Endothelial cell of umbilical vein (primary cell): Measurements from ENCODE around the gene RIPOR3. TPM values are rescaled to one million over a fixed set of nuclear protein-coding genes. Genes with fewer than 3 reads are reported as not detected.

ENCODE experiments used
- BruUV-seq: library from RNA; stranded (reverse); fragments of 400-500 nt; replicated peaks from 2 replicates; lab custom pipeline; 2021; lab: Mats Ljungman, UMichigan
- CTCF ChIA-PET: fragments of 300-600, 350-600 bp; sonication (Branson Sonifier 250); formaldehyde crosslinking; loops from one replicate; lab custom pipeline; 2021; ENCODE audit warnings: antibody characterized with exemption, inconsistent platforms; lab: Charles Lee
- POLR2A ChIA-PET: fragments of 300-600, 350-600 bp; sonication (Branson Sonifier 250); formaldehyde crosslinking; loops from one replicate; lab custom pipeline; 2021; ENCODE audit warnings: antibody characterized with exemption, inconsistent platforms; lab: Charles Lee
- DNase-seq: peaks from one replicate; pipeline ENCODE4 v3.0.0-alpha.2; 2011; ENCODE audit warnings: low read depth, low spot score
- FAIRE-seq: peaks from 2 replicates; lab custom pipeline; 2011; peaks lifted over from hg19 to GRCh38; lab: Jason Lieb, UNC
- H2AFZ ChIP-seq: 2 replicates; pipeline ENCODE4 v1.6.0; 2012; ENCODE audit warnings: low read depth, low read length, control low read depth, inconsistent platforms
- H3K27ac ChIP-seq: 2 replicates; pipeline ENCODE4 v1.5.1; 2011; ENCODE audit warnings: low read depth, mild to moderate bottlenecking, control low read depth, low read length, moderate library complexity; ENCODE audit not compliant: insufficient read depth
- H3K27me3 ChIP-seq, 2 experiments: 2 replicates each; pipeline versions ENCODE4 v1.6.0 to v1.6.1; 2011; ENCODE audit warnings: low read length in 2 of 2, mixed read lengths in 1 of 2; ENCODE audit not compliant: control insufficient read depth in 2 of 2, insufficient read depth in 2 of 2
- H3K36me3 ChIP-seq, 2 experiments: 2 replicates in 1 of 2; 3 replicates in 1 of 2; pipeline ENCODE4 v1.5.1; 2011; ENCODE audit warnings: low read length in 2 of 2, mild to moderate bottlenecking in 1 of 2, moderate library complexity in 1 of 2; ENCODE audit not compliant: control insufficient read depth in 2 of 2, insufficient read depth in 2 of 2; ENCODE audit errors: extremely low read depth in 1 of 2
- H3K4me1 ChIP-seq: 3 replicates; pipeline ENCODE4 v1.5.1; 2011; ENCODE audit warnings: mild to moderate bottlenecking, low read length; ENCODE audit not compliant: control insufficient read depth, insufficient read depth; ENCODE audit errors: extremely low read depth
- H3K4me2 ChIP-seq: 2 replicates; pipeline ENCODE4 v1.6.1; 2011; ENCODE audit warnings: low read length, control low read depth, mixed read lengths; ENCODE audit not compliant: insufficient read depth
- H3K4me3 ChIP-seq, 3 experiments: fragments of 200-600 bp in 1 of 3; sonication (generic), shearing (Covaris generic) in 1 of 3; replicated peaks in 1 of 3; 2 replicates each; pipeline ENCODE4 v1.5.1; 2011 to 2016; ENCODE audit warnings: control low read depth in 3 of 3, low read length in 3 of 3, mild to moderate bottlenecking in 2 of 3, inconsistent platforms in 1 of 3, low read depth in 1 of 3, moderate library complexity in 1 of 3; ENCODE audit not compliant: insufficient read depth in 1 of 3
- H3K79me2 ChIP-seq: 2 replicates; pipeline ENCODE4 v1.6.0; 2012; ENCODE audit warnings: low read length, inconsistent platforms; ENCODE audit not compliant: control insufficient read depth, insufficient read depth
- H3K9ac ChIP-seq: replicated peaks from 2 replicates; pipeline ENCODE3; 2011; ENCODE audit warnings: low read length, control low read depth; ENCODE audit not compliant: insufficient read depth; ENCODE audit errors: extremely low read depth
- H3K9me1 ChIP-seq: replicated peaks from 3 replicates; pipeline ENCODE4 v1.6.0; 2011; ENCODE audit warnings: mild to moderate bottlenecking, low read length; ENCODE audit not compliant: control insufficient read depth, insufficient read depth; ENCODE audit errors: extremely low read depth
- H3K9me3 ChIP-seq: replicated peaks from 2 replicates; pipeline ENCODE4 v1.5.1; 2012; ENCODE audit warnings: low read length, inconsistent platforms; ENCODE audit not compliant: control insufficient read depth, insufficient read depth
- H4K20me1 ChIP-seq: replicated peaks from 2 replicates; pipeline ENCODE3; 2011; ENCODE audit warnings: mild to moderate bottlenecking, low read length; ENCODE audit not compliant: control insufficient read depth, insufficient read depth; ENCODE audit errors: extremely low read depth
- EZH2 ChIP-seq: IDR thresholded peaks from 2 replicates; pipeline ENCODE4 v1.6.1; 2012; ENCODE audit warnings: borderline replicate concordance, low read depth, mild to moderate bottlenecking, moderate library complexity, low read length, inconsistent platforms; ENCODE audit not compliant: severe bottlenecking
- FOS ChIP-seq: IDR thresholded peaks from 2 replicates; pipeline ENCODE4 v1.6.1; 2011; ENCODE audit warnings: mild to moderate bottlenecking, low read length, moderate library complexity, borderline replicate concordance; ENCODE audit not compliant: insufficient read depth
- GATA2 ChIP-seq: IDR thresholded peaks from 2 replicates; pipeline ENCODE4 v1.7.0; 2011; ENCODE audit warnings: low read depth, mild to moderate bottlenecking, moderate library complexity, mixed read lengths, low read length; ENCODE audit not compliant: insufficient read length, insufficient read depth
- JUN ChIP-seq: IDR thresholded peaks from 2 replicates; pipeline ENCODE4 v1.6.1; 2011; ENCODE audit warnings: borderline replicate concordance, low read depth; ENCODE audit not compliant: insufficient read length, insufficient read depth
- MYC ChIP-seq: IDR thresholded peaks from one replicate; pipeline ENCODE4 v1.6.1; 2011; ENCODE audit warnings: mild to moderate bottlenecking, low read depth, low read length
- POLR2A ChIP-seq: IDR thresholded peaks from 2 replicates; pipeline ENCODE4 v1.6.1; 2012; ENCODE audit warnings: low read depth, mild to moderate bottlenecking, control low read depth, low read length
- POLR2AphosphoS5 ChIP-seq: IDR thresholded peaks from 2 replicates; pipeline ENCODE4 v1.6.1; 2012; ENCODE audit warnings: low read depth, mild to moderate bottlenecking, control low read depth, low read length, moderate library complexity; ENCODE audit not compliant: insufficient read depth
- dilution Hi-C: fragments of 300-500 bp; cut with MboI; formaldehyde crosslinking; loops from one replicate; pipeline ENCODE4 v1.15.0; 2019; ENCODE audit warnings: low sequenced_read_pairs; ENCODE audit not compliant: extremely low pct_ligation_motif_present
- intact Hi-C: fragments of 100-400 bp; cut with micrococcal nuclease; formaldehyde crosslinking; loops from one replicate; pipeline ENCODE4 v1.10.0; 2022
- polyA plus RNA-seq, 4 experiments: library from polyadenylated mRNA; depleted of rRNA in 3 of 4; stranded (reverse) in 3 of 4; unstranded in 1 of 4; fragments of >200 nt; gene quantifications; 2 replicates each; pipeline versions ENCODE4 v1.2.1 to v1.2.3, GENCODE V29; 2011 to 2012; ENCODE audit warnings: missing spikeins in 1 of 4
- total RNA-seq: library from RNA; stranded (reverse); gene quantifications from 2 replicates; pipeline ENCODE4 v1.2.3, GENCODE V29; 2021
- TF ChIP-seq, protein P1 (sequence below): IDR thresholded peaks from 2 replicates; pipeline ENCODE4 v1.6.1; 2011; ENCODE audit not compliant: insufficient read depth, insufficient read length
- TF ChIP-seq, protein P2 (sequence below), 2 donors: IDR thresholded peaks; 1 replicate in 1 of 2; 2 replicates in 1 of 2; pipeline ENCODE4 v1.5.1; 2011; ENCODE audit warnings: low read length in 2 of 2, mild to moderate bottlenecking in 2 of 2, moderate library complexity in 2 of 2, control low read depth in 1 of 2, inconsistent platforms in 1 of 2, low read depth in 1 of 2; ENCODE audit not compliant: insufficient read depth in 1 of 2; ENCODE audit errors: extremely low read depth in 1 of 2

RIPOR3 gene
- total and polyA plus RNA-seq, 2 donors (not counting 3 experiments of a cell fraction or from before 2014, with no cell fraction given), result not detected

GRCh38 chr20:50604451-50604850 lies 86.9 kb downstream of the RIPOR3 start:
- intact Hi-C loops (no loop called here), dilution Hi-C loops (no loop called here)
- TF ChIP-seq, protein P1, sequence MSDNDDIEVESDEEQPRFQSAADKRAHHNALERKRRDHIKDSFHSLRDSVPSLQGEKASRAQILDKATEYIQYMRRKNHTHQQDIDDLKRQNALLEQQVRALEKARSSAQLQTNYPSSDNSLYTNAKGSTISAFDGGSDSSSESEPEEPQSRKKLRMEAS, result no peak
- no peak for TF ChIP-seq MYC
- no peak for TF ChIP-seq JUN
- TF ChIP-seq EZH2, result no peak
- TF ChIP-seq, protein P2, sequence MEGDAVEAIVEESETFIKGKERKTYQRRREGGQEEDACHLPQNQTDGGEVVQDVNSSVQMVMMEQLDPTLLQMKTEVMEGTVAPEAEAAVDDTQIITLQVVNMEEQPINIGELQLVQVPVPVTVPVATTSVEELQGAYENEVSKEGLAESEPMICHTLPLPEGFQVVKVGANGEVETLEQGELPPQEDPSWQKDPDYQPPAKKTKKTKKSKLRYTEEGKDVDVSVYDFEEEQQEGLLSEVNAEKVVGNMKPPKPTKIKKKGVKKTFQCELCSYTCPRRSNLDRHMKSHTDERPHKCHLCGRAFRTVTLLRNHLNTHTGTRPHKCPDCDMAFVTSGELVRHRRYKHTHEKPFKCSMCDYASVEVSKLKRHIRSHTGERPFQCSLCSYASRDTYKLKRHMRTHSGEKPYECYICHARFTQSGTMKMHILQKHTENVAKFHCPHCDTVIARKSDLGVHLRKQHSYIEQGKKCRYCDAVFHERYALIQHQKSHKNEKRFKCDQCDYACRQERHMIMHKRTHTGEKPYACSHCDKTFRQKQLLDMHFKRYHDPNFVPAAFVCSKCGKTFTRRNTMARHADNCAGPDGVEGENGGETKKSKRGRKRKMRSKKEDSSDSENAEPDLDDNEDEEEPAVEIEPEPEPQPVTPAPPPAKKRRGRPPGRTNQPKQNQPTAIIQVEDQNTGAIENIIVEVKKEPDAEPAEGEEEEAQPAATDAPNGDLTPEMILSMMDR (IDR thresholded peaks at IDR 0.05; ENCODE audit: extremely low read depth in 1 of 2, insufficient read depth in 1 of 2, low read depth in 1 of 2, low read length in 2 of 2), result no peak
- TF ChIP-seq POLR2AphosphoS5, result no peak
- no peak for TF ChIP-seq POLR2A
- no peak for TF ChIP-seq FOS
- TF ChIP-seq GATA2, result no peak
- Histone ChIP-seq H3K27ac (no peak overlapping the region), H3K79me2 (no peaks in the 10 kb centered on the region), H3K9me3 (no peaks in the 10 kb centered on the region), H3K27me3 (no peaks in the 10 kb centered on the region), H3K4me1 (no peaks in the 10 kb centered on the region), H3K36me3 (no peaks in the 10 kb centered on the region), H3K9me1 (no peaks in the 10 kb centered on the region), H3K4me3 (no peak overlapping the region), H3K9ac (no peak overlapping the region), H3K4me2 (no peak overlapping the region), H4K20me1 (no peaks in the 10 kb centered on the region), H2AFZ (no peak overlapping the region)
- FAIRE-seq, result no peak
- CTCF ChIA-PET, result interaction anchor here (1.4 kb wide), 1 partner anchor 16 kb away, joined by 3 read pairs; no protein-coding TSS in a partner anchor
- POLR2A ChIA-PET, result no interaction called here
- DNase-seq, result no peak
- no TSS peak for BruUV-seq
